DND-41 (cell line): ENCODE results near the gene MYT1.

Experiments used
- ATAC-seq: fragments of 200-7000 bp; cut with Tn5 transposase; 3 replicates; pipeline ENCODE4 v1.9.1; 2021; ENCODE audit warnings: low read depth; ENCODE audit not compliant: insufficient read depth
- DNase-seq: peaks from one replicate; pipeline ENCODE4 v3.0.0-alpha.2; 2020
- H2AFZ ChIP-seq: 2 replicates; pipeline ENCODE4 v1.6.0; 2012; ENCODE audit warnings: low read depth, low read length
- H3K27ac ChIP-seq: 2 replicates; pipeline ENCODE4 v1.5.1; 2012; ENCODE audit warnings: low read length, inconsistent platforms
- H3K27me3 ChIP-seq: fragments of 200-600 bp; sonication (generic); 2 replicates; pipeline ENCODE4 v1.6.0; 2012; ENCODE audit warnings: low read length, mild to moderate bottlenecking, inconsistent platforms; ENCODE audit not compliant: insufficient read depth, poor library complexity
- H3K36me3 ChIP-seq: 2 replicates; pipeline ENCODE4 v1.5.1; 2012; ENCODE audit warnings: low read length, inconsistent platforms; ENCODE audit not compliant: insufficient read depth
- H3K4me1 ChIP-seq: 2 replicates; pipeline ENCODE4 v1.5.1; 2012; ENCODE audit warnings: mild to moderate bottlenecking, low read length; ENCODE audit not compliant: insufficient read depth
- H3K4me2 ChIP-seq: 2 replicates; pipeline ENCODE4 v1.6.0; 2012; ENCODE audit warnings: mild to moderate bottlenecking, moderate library complexity, low read length, inconsistent platforms; ENCODE audit not compliant: insufficient read depth
- H3K4me3 ChIP-seq, 2 experiments: fragments of 200-600 bp in 1 of 2; shearing (Covaris generic) in 1 of 2; 2 replicates each; pipeline ENCODE4 v1.5.1; 2012 to 2016; ENCODE audit warnings: inconsistent platforms in 2 of 2, low read length in 2 of 2, mild to moderate bottlenecking in 2 of 2, low read depth in 1 of 2, moderate library complexity in 1 of 2
- H3K79me2 ChIP-seq: 2 replicates; pipeline ENCODE4 v1.6.0; 2012; ENCODE audit warnings: low read length, inconsistent platforms; ENCODE audit not compliant: insufficient read depth
- H3K9ac ChIP-seq: 2 replicates; pipeline ENCODE4 v1.6.0; 2012; ENCODE audit warnings: low read depth, mild to moderate bottlenecking, inconsistent platforms, low read length, moderate library complexity
- H3K9me3 ChIP-seq: 2 replicates; pipeline ENCODE4 v1.5.1; 2012; ENCODE audit warnings: low read length, moderate library complexity, mild to moderate bottlenecking, inconsistent platforms; ENCODE audit not compliant: insufficient read depth, severe bottlenecking
- H4K20me1 ChIP-seq: 2 replicates; pipeline ENCODE4 v1.6.0; 2012; ENCODE audit warnings: low read length; ENCODE audit not compliant: insufficient read depth
- CTCF ChIP-seq: IDR thresholded peaks from 2 replicates; pipeline ENCODE4 v1.5.1; 2012; ENCODE audit warnings: borderline replicate concordance, low read length, moderate library complexity, mild to moderate bottlenecking; ENCODE audit not compliant: poor library complexity, severe bottlenecking; ENCODE audit errors: extremely low read depth
- EZH2 ChIP-seq: IDR thresholded peaks from 3 replicates; pipeline ENCODE4 v1.6.1; 2012; ENCODE audit warnings: borderline replicate concordance, low read depth, mild to moderate bottlenecking, moderate library complexity, low read length, inconsistent platforms; ENCODE audit not compliant: severe bottlenecking

MYT1 gene

GRCh38 chr20:64153861-64154589, 10.2 kb upstream of the MYT1 start:
- TF ChIP-seq EZH2 (no peak), CTCF (no peak)
- no peaks in the 10 kb centered on the region for H3K27me3 ChIP-seq
- no peaks in the 10 kb centered on the region for H3K4me1 ChIP-seq
- peaks cover 3% of the 10 kb centered on the region for H3K9me3 ChIP-seq
- no peaks in the 10 kb centered on the region for H3K36me3 ChIP-seq
- H3K27ac ChIP-seq, result no peak overlapping the region
- no peak overlapping the region for H2AFZ ChIP-seq
- ATAC-seq (no peak), DNase-seq (no peak)
- no peak overlapping the region for H3K9ac ChIP-seq
- no peaks in the 10 kb centered on the region for H3K79me2 ChIP-seq
- no peak overlapping the region for H3K4me3 ChIP-seq
- H4K20me1 ChIP-seq, result peaks cover 25% of the 10 kb centered on the region
- H3K4me2 ChIP-seq, result no peak overlapping the region

- Histone ChIP-seq H3K27me3 (no peaks in the 10 kb centered on the region), H3K36me3 (no peaks in the 10 kb centered on the region), H4K20me1 (peaks cover 29% of the 10 kb centered on the region), H3K9me3 (peaks cover 3% of the 10 kb centered on the region), H3K27ac (no peak overlapping the region), H2AFZ (no peak overlapping the region), H3K9ac (no peak overlapping the region), H3K4me2 (no peak overlapping the region), H3K4me3 (no peak overlapping the region), H3K79me2 (no peaks in the 10 kb centered on the region), H3K4me1 (no peaks in the 10 kb centered on the region)
- ATAC-seq, result no peak
- TF ChIP-seq CTCF (no peak), EZH2 (no peak)
- DNase-seq, result no peak
Measured at GRCh38 chr20:64154590-64155257, 9.5 kb upstream of the MYT1 start.

GRCh38 chr20:64155258-64156135, 8.8 kb upstream of the MYT1 start:
- H3K27me3 ChIP-seq, result no peaks in the 10 kb centered on the region
- no peaks in the 10 kb centered on the region for H3K36me3 ChIP-seq
- no peak overlapping the region for H3K4me2 ChIP-seq
- no peaks in the 10 kb centered on the region for H3K9me3 ChIP-seq
- no peaks in the 10 kb centered on the region for H3K79me2 ChIP-seq
- H2AFZ ChIP-seq, result no peak overlapping the region
- no peak for TF ChIP-seq CTCF
- TF ChIP-seq EZH2, result no peak
- peaks cover 36% of the 10 kb centered on the region for H4K20me1 ChIP-seq
- H3K27ac ChIP-seq, result no peak overlapping the region
- no peak overlapping the region for H3K9ac ChIP-seq
- DNase-seq (no peak), ATAC-seq (no peak)
- H3K4me1 ChIP-seq, result no peaks in the 10 kb centered on the region
- no peak overlapping the region for H3K4me3 ChIP-seq
